Stimulated activated CD8-positive, alpha-beta memory T cell treated with anti-CD3 and anti-CD28 coated beads, Interleukin-15, amount 100 ng/mL, for 24 hours (primary cell): ENCODE results near the gene CDR2.
"Not testable (repeated sequence)": the region's sequence is repeated elsewhere in the genome, so short reads cannot be mapped to it uniquely, and the experiment has no call there.

Source experiments
- DNase-seq: peaks from one replicate; pipeline ENCODE4 v3.0.0-alpha.2; 2020; ENCODE audit warnings: low read depth

The CDR2 gene

DNA sequence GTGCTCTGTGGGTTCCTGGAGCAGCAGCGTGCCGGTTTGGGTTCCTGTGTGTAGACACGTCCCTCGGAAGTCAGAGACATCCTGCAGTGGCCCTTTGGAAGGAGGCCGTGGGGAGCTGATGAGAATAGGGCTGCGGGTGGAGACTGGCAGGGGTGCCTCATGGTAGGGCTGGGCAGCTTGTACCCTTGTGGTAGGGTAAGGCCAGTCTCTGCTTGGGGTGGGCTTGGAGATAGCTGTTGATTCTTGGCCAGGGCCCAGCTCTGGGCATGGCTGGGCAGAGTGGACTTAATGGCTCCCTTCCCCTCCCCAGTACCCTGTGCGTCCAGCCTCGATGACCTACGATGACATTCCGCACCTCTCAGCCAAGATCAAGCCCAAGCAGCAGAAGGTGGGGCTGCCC lies 66.6 kb downstream of the CDR2 start:
- DNase-seq, result no peak

- no peak for DNase-seq
These were observed 67.6 kb downstream of the CDR2 start for GRCh38 chr16:22306788-22307187.

- no peak for DNase-seq
These were observed 70.0 kb downstream of the CDR2 start for GRCh38 chr16:22304411-22304810.

- DNase-seq, result no peak
These were observed 71.5 kb downstream of the CDR2 start for GRCh38 chr16:22302776-22303363.

- not testable (repeated sequence) for DNase-seq
These were observed 73.0 kb downstream of the CDR2 start for GRCh38 chr16:22301423-22301822.

DNA sequence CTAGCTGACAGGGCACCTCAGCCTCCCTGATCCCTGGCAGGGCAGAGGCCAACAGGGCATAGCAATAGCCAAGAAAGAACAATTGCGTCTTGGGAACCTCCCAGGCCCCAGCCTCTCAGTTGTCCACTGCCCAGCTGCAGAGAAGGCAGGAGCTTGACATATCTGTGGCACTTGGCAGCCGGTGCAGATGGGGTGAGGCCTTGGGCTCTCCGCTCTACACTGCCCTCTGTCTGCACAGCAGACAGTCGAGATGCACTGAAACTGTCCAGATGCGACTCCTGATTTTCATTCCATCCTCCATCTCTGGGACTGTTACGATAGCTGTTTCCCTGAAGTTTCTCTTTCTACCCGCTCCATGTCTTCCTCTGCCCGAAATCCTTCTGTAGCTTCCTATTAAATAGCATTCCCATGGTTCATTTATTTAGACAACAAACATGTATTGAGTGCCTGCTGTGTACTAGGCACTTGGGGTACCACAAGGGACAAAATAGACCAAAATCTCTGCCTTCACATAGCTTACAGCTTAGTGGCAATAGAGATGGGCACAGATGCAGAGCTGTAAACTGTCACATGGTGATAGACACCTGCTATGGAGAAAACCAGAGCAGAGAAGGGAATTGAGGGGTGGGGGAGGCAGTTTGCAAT lies 73.9 kb downstream of the CDR2 start:
- DNase-seq, result no peak

DNA sequence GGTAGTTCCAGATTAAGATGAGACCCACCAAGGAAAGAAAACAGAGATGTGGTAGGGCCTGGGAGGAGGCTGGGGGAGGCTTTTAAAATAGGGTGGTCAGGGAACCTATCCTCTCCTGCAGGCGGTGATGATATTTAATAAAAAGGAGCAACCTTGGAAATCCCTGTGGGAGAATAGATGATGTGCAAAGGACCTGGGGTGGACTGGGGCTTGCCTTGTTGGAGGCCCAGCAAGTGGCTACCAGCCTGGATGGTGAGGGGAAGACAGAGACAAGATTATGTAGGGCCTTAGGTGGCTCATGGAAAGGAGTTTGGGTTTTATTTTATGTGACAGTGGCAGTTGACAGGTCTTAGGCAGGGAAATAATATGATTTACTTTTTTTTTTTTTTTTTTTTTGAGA lies 75.4 kb downstream of the CDR2 start:
- no peak for DNase-seq

- peak; percentile 27 for DNase-seq
These were observed 76.3 kb downstream of the CDR2 start for GRCh38 chr16:22297871-22298733.

GRCh38 chr16:22297114-22297870 lies 77.1 kb downstream of the CDR2 start, which contains the start of gene POLR3E:
Gene POLR3E (plus strand): TSS chr16:22297409. CDS start chr16:22302969, 5,560 bp downstream.
- peak; percentile 100 for DNase-seq

DNA sequence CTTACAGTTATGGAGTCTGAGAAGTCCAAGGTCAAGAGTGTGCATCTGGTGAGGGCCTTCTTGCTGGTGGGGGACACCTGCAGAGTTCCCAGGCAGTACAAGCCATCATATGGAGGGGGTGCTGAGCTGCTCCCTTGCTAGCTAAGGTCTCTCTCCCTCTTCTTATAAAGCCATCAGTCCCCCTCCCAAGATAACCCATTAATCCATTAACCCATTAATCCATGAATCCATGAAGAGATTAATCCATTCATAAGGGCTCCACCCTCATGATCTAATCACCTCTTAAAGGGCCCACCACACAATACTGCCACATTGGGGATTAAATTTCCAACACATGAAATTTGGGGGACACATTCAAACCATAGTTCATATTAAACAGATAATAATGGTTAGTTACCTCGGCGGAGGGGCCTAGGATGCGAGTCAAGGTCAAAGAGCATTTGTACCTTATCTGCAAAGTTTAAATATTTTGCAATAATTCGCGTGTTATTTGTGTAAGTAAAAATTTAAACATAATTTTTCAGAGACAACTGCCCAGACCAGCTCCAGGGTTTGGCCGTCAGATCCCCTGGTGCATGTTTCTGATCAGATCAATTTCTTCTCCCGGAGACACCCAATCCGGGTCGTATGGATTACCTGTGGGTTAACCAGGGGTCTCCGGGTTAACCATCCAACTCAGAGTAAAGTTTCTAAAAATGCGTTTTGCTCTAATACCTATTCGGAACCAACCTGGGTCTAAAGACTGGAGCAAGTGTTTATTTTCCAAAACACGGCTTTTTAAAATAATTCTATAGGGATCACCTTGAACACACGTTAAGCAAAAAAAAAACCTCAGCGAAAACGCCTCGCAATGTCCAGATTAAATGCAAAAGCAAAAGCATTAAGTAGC lies 78.0 kb downstream of the CDR2 start:
- no peak for DNase-seq
